ENCODE data around the gene OTX1. TPM values are rescaled to one million over a fixed set of nuclear protein-coding genes. Genes with fewer than 3 reads are reported as not detected.
"Not testable (repeated sequence)": the region's sequence is repeated elsewhere in the genome, so short reads cannot be mapped to it uniquely, and the experiment has no call there.

OTX1 gene
- total RNA-seq (2014; rRNA removed; shearing (Covaris generic)) = 0.06 TPM in 1 of 2 replicates, not detected in the other
- polyA plus RNA-seq (2015; cell fraction: cytosol; rRNA removed) = 0.14 and 0.35 TPM in 2 replicates
- 0.34 and 0.44 TPM in 2 replicates for polyA plus RNA-seq (2015; cell fraction: nucleus; rRNA removed)

DNA sequence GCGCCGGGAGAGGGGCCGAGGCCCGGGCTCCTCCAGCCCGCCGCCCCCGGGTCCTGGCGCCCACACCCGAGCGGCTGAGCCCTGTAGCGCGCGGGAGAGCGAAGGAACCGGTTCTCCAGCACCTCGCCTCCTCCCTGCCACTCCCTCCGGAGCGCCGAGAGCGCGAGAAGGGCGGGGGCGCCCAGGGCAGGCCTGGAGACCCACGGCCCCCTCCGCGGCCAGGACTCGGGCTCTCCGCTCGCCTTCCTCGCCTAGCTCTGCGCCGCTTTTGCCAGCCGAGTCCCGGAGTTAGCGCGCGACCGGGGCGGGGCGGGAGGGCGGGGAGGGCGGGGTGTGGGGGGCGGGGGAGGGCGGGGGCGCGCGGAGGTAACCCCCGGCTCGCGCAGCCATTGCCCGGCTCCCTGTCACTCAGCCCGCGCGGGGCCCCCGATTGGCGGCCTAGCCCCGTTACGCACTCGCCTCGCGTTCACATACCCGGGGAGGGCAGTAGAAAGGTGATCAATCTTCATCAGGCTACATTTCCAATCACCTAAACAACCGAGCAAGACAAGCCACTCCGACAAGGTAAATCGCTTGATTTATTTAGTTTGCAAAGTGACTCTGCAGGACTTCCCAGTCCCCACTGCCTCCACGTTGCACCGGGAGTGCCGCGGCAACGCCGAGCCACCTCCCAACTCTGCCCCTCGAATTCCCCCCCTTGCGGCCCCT, at the start of gene OTX1:
Gene OTX1, plus strand, starts transcription at position 497 of the 708 bp plus-strand sequence. CDS start 2,161 bp downstream, outside the sequence.
- DNase-seq (ENCODE audit: low read depth) = no peak

DNA sequence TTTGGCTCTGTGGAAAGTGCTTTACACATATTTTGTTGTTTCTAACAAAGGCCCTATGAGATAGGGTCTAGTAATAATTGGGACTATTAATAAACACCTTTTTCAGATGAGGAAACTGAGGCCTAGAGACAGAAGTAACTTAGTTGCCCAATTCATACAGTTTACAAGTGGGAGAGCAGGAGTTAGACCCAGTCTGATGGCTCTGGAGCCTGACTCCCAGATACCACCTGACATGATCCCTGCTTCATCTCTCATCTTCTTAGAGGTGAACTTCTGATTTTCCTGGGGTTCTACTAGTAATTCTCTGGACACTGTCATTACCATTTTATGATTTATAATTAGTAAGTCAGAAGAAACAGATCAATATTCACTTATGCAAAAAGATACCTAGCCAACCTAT, 49.1 kb upstream of the OTX1 start:
- no peak for DNase-seq (ENCODE audit: low read depth)

DNA sequence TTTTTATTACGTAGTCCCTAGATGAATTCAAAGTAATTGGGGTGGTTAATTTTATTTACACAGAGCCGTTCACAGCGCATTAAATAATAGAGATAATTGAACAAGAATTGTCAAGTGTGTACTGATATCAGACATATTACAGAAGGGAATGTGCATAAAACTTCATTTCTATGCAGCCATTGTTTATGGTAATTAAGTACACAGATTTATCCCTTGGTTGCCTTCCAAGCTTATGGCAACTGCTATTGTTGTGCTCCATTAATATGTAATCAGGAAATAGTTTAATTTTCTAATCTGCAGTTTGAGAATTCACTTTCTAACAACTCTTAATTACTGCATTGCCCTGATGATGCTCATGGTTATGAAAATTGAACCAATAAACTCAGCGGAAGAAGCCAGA, 47.3 kb upstream of the OTX1 start:
- no peak for DNase-seq (ENCODE audit: low read depth)

DNA sequence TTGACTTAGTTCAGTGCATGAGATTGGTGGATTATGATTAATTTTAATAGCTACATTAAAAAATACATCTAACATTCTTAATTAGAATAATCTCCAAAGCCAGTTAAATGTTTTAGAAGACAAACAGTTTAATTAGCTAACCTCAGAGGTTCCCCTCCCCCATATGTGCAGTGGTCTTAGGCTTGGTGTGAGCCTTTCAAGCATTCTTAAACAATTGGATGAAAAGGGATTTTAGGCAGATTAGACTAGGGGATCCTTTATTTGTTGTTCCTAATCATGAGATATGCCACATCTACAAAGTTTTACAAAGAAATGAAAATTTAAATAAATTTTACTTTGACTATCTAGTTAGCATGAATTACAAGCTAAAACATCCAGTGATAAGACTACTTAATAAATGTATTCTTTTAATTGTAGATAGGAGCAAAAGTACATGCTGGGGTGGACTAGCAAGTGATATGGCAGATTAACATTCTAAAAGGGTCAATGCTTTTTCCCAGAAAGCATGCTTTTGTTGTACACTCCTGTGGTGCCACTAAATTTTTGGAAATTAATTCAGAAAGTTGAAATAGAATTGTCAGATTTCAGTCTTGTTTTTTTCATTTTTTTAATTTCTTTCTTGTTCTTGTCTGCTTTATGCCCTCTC, 42.7 kb upstream of the OTX1 start:
- DNase-seq (ENCODE audit: low read depth) = no peak

DNA sequence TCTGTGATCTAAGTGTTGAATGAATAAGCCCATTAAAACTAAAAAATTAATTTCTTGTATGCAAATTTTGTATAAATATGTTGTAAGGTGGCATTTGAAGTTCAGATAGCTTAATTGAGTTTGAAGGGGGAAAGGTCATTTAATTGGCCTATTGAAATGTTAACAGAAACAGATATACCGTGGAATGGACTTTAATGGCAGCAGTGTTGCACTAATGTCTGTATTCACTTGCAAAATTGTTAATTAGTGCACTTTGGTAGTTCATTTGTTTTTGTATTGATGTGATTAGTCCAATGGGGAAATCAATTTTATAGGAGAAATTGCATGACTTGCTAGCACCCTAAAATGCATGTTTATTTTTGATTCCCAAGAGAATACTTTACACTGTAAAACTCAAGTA, 41.8 kb upstream of the OTX1 start:
- no peak for DNase-seq (ENCODE audit: low read depth)

DNA sequence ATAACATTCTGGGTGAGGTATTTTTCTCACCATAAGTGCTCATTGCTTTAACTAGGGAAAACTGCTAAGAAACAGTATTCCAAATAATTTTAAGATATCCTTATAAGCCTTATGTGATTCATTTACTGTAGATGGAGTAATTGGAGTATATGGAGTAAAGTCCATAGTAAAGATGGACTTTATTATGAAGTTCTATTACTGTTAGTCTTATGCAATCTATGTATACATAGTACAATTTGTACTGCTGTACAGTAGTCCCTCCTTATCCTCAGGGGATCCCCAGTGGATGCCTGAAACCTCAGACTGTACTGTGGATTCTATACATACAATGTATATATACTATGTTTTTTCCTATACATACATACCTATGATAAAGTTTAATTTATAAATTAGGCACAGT, 41.1 kb upstream of the OTX1 start:
- DNase-seq (ENCODE audit: low read depth) = no peak

DNA sequence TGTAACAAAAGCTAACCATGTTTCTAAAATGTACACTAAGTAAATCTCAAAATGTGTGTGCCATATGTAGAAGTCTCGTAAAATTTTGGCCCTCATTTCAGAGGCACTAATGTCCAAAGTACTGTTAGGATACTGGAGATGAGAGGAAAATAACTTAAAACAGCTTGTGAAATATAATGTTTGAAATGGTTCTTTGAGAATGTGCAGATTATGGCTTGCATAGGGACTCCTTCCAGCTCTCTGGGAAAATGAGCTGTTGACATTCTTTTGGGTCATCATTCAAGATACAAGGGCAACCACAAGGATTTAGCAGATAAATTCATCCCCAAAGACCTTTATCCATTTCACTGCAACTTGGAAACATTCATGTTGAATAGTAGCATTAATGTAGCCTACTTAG, 38.1 kb upstream of the OTX1 start:
- DNase-seq (ENCODE audit: low read depth) = no peak

DNA sequence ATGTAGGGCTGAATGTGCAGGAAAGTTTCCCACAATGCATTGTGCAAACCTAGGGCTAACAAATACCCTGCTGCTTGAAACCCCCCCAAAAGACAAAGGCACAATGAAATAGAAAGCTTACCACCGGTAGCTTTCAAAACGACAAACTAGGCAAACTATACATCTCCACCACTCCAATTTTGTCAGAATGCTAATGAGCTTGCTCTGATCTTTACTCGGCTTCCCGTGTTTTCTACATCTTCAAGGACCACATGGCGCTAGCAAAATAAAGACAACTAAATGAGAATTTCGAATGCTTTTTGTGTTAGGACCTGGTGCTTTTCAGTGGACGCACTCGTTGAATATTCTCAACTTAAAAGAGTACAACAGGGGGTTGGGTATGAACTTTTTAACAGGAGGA, 37.2 kb upstream of the OTX1 start:
- DNase-seq (ENCODE audit: low read depth) = no peak

DNA sequence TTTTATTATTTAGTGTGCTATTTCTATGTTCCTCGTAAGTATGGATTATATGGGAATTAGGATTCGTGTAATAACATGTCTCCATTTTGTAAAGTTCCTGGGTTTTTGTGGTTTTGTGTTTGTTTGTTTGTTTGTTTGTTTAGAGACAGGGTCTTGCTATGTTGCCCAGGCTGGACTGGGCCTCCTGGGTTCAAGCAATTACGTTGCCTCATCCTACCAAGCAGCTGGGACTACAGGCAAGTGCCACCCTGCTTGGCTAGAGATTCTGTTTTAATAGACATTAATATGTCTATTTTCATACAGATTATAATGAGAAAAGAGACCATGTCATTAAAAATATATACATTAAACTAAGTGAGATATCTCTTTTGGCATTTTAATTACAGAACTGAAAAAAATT, 35.2 kb upstream of the OTX1 start:
- DNase-seq (ENCODE audit: low read depth) = no peak

DNA sequence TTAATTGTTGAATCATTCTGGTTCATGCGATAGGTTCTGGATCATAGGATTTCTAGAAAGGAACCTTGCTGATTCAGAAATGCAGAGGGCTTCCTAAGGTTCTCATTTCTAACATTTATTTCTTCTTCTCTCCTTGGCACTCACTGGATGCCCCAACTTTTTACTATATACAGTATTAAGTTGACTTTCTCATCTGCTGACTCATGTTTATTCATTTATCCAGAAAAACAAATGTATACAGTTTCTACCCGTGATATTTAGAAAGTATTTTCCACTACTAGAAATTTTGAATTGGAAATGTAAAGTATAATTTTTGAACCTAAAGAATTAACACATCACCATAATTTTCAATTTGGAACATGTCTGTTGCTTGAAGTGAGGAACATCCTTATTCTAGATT, 32.2 kb upstream of the OTX1 start:
- DNase-seq (ENCODE audit: low read depth) = no peak

DNA sequence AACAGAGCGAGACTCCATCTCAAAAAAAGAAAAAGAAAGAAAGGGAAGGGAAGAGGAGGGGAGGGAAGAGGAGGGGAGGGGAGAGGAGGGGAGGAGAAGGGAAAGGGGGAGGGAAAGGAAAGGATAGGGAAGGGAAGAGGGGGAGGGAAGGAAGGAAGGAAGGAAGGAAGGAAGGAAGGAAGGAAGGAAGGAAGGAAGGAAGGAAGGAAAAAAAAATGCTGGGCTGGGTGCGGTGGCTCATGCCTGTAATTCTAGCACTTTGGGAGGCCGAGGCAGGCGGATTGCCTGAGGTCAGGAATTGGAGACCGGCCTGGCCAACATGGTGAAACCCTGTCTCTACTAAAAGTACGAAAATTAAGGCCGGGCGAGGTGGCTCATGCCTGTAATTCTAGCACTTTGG, 30.9 kb upstream of the OTX1 start:
- not testable (repeated sequence) for DNase-seq (ENCODE audit: low read depth)

DNA sequence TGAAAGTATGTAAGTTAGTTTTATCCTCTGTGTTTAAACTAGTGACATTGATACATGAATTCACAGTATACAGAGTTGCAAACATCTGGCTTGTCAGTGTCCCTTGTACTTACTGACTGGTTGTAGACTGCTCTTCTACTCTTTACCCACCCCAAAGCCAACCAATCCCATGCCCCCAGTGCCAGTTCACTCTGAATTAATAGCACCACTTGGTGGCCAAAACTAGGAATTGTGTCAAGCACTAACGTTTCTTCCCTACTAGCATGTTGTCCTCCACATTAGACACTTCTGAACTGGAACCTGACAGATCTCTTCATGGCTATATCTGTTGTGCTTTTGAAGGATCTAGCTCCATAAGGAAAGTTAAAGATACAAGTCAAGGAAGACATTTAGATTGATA, 27.2 kb upstream of the OTX1 start:
- DNase-seq (ENCODE audit: low read depth) = peak; percentile 61

DNA sequence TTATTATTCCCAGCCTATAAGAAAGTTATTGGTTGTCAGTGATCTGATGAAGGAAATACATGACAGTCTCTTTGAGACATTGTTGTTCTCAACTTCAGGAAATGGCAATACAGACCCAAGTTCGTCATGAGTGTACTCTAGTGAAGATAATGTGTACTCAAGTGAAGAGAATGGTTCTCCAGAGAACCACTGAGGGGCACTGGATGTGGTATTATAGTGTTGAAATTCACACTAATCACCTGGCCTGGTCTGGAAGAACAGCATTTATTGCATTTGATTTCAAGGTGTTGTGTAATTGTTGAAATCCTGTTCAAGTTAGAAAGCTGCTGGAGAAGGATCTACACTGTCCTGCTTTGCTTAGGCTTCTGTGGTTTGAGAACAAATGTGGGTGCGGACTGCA, 23.4 kb upstream of the OTX1 start:
- DNase-seq (ENCODE audit: low read depth) = no peak

DNA sequence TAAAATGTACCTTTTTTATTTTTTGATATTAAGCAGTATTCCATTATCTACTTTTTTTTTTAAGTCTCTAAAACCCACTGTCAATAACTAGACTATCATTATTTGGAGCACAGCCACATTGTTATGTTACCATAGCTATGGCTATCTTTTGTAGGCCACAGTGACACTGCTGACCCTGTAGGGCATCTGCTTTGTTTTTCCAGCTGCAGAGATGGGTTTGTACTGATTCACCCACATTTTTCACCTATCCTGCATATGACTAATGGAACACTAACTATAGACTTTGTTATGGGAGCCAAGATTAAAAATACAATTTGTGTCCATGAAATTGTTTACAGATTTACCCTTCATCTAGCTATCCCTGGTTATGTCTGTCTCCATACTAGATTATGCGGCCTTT, 21.6 kb upstream of the OTX1 start:
- DNase-seq (ENCODE audit: low read depth) = peak; percentile 49

DNA sequence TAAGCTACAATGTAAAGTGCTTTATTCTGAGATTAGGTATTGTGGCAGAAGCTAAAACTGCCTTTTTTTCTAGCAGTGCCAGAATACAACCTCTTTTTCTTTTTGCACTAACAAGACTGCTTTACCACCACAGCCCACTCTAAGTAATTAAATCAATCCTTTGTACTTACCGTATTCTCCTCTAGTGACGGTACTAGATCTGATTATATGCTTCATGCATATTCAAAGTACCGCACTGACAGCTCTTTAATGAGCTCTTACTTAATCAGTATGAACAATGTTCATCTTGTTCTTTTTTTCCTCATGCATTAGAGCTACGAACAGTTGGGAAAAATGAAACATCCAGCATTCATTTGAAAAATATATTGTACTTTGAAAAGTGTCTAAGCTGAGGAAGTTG, 16.1 kb upstream of the OTX1 start:
- no peak for DNase-seq (ENCODE audit: low read depth)

DNA sequence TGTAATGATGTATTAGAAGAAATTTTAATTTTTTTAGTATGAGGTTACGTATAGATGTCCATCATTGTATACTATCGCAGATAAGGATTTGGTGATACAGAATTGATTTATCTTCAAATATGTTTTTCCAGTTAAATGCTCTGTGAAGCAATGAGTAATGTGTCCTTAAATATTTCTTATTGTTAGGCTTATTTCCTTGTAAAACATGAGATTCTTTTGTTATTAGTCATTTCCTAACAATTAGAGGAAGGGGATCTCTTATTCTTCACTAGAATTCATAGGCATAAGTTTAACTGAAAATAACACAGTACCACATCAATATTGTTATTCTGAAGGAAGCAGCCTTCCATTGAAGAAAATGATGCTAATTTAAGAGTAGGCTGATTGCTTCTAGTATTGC, 15.5 kb upstream of the OTX1 start:
- DNase-seq (ENCODE audit: low read depth) = no peak

DNA sequence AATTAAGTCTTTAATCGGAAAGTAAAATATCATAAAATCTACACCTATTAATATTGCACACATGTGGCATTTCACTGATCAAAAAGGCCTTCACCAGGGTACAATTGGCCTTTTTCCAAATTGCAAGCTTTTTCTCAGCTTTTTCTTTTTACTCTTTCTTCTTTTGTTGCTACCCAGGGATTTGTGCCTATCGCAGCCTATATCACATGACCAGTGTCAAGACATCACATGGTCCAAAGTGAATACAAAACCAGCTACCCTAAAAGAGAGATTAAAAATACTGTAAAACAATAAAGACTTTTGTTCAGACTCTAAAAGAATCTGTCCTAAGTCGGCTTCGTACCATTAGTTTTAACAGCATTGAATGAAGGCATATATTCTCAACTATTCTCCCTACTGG, 15.0 kb upstream of the OTX1 start:
- no peak for DNase-seq (ENCODE audit: low read depth)

DNA sequence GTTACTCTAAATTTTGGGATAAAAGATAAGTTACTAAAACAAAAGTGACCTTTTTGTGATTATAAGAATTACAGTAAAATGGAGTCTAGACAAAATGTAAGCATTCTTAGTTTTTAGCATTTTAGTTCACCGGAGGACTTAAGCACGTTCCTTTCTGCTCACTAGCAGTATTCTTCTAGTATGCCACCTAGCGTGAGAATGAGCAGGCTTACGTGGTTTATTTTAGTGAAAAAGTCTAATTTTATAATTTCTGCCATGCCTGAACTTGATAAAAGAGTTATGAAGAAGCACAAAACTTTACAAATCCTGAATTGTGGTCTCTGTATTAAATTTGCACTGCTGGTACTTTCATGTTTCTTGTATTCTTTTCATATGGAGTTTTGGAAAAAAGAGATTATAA, 12.6 kb upstream of the OTX1 start:
- no peak for DNase-seq (ENCODE audit: low read depth)

DNA sequence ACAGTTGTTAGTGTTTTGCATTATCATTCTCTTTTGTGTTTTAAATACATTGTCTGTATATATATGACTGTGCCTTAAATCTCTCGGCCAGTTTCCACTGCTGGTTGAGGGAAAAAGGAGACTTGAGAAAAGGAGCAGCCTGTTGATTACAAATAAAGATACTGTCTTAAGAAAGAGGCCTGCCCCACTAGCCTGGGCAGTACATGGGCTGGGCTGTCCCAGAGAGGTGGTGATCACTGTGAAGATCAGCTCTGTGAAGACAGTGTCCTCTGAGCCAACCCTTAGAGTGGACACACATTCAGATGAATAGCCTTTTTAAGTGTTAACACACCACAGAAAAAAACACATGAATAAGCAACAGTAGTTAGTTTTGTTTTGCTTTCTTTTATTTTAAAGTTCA, 10.0 kb upstream of the OTX1 start:
- no peak for DNase-seq (ENCODE audit: low read depth)

DNA sequence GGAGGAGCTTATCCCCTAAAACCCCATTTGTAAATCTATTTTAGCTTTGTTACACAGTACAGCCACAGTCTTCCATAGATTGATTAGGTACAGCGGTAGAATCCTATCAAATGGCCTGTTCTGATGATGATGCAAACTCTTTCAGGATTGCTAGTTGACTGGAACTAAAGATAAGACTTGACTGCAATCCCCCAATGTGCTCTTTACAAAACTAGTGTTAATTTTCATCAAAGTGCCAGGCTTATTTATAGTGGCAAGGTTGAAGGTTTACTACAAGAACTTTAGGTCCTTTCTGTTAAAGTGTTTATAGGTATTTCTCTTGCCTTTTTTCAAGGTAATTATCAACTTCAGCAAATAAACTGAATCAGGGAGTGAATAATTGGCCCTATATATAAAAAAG, 9.0 kb upstream of the OTX1 start:
- DNase-seq (ENCODE audit: low read depth) = no peak

DNA sequence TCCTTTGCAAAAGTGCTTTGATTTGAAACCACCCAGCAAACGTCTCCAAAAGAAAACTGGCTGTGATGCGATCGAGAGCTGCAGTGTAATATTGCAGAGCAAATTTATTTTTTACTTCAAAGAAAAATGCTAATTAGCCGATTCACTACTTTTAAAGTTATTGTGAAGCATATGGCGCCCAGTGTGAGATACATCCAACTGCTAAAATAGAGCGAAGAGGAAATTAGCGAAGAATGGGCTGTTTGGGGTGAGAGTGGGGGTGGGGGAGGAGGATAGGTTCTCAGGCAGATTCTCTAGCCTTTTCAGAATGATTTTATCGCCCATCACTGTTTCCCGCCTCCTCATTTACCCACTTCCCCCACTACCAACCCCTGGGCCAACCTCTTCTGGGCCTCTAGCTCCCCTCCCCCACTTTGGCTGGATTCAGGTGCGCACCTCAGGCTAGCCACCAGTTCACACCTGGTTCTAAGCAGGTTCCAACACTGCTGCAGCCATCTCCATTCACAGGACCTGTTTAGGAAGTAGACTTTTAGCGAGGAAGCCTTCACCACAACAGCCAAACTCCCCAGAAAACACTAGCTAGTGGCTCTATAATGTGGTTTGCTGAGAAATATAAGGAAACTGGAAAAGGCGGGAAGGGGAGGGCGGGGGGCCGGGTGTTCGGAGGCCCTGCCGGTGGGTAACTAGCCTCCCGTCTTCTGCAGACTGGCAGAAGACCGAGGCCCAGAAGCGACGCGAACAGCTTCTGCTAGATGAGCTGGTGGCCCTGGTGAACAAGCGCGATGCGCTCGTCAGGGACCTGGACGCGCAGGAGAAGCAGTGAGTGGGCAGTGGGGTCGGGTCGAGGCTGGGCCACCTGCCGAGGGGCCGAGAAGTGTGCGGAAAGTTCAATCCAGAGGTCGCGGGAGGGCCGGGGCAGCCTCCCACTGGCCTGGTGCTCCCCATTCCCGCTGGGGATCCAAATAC, 6.0 kb upstream of the OTX1 start:
- DNase-seq (ENCODE audit: low read depth) = no peak

DNA sequence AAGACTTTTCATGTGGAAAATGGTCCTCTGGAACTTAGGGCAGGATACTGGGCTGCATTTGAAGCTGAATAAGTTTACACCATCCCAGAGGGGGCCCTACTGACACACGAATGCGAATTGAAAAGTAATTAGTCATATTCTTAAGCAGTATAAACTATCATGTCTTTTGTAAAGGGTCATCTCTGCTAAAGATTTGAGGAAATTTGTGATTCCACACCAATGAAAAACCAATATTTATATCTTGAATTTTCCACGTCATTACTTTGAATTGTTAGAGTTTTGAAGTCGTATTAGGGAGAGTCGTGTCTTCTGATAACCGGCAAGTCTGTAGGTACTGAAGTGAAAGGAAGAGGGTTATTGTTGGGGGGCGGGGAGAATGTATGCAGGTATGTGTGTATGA, 4.1 kb upstream of the OTX1 start:
- no peak for DNase-seq (ENCODE audit: low read depth)
